Measurements from ENCODE around the gene TATDN3. TPM values are rescaled to one million over a fixed set of nuclear protein-coding genes. Genes with fewer than 3 reads are reported as not detected.
"Not testable (repeated sequence)": the region's sequence is repeated elsewhere in the genome, so short reads cannot be mapped to it uniquely, and the experiment has no call there.

The TATDN3 gene
- total and polyA plus RNA-seq, 12 donors, result 10.2 to 37.9 (median 20.5) TPM

DNA sequence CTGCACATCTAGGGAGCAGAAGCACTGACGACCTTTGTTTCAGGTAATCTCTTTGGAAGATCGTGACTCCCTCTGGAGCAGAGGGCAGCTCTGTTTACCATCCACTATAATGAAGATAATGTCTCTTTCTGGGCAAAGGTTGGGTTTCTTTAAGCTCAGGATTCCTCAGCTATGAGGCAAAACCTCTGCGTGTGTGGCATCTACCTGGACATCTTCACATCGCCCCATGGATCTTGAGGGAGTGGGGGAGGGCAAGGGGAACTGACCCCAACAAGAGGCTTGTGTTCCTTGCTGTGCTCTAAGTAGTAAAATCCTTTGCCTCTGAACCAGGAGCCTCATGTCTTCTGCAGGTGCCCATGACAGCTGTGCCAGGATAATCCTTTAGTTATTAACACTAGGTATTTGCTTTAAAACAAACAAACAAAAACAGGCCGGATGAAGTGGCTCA, 36.2 kb downstream of the TATDN3 start:
- H3K4me1 ChIP-seq (replicated peaks in 1 of 2), result no peaks in the 10 kb centered on the region

DNA sequence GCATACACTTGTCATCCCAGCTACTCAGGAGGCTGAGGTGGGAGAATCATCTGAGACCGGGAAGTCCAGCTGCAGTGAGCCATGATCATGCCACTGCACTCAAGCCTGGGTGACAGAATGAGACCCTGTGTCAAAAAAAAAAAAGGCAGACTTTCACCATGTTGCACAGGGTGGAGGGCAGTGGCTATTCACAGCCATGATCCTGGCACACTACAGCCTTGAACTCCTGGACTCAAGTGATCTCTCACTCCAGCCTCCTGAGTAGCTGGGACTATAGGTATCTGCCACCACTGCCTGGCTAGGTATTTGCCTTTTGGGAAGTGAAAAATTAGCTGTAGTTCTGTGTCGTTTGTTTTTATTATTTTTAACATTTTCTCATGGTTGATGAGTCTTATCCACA, 36.7 kb downstream of the TATDN3 start:
- Histone ChIP-seq H3K27me3 (no peaks in the 10 kb centered on the region), H3K36me3 (replicated peaks in 1 of 2) (no peaks in the 10 kb centered on the region), H3K4me3 (no peak overlapping the region), H3K27ac (no peak overlapping the region), H3K9me3 (replicated peaks in 1 of 3) (peaks cover 0 to 5% (median 0%) of the 10 kb centered on the region in 3 donors), H3K4me1 (replicated peaks in 1 of 2) (no peaks in the 10 kb centered on the region)
- 65 to 80% (median 76%) methylated on average over 2 of the region's 2 CpGs for WGBS, 4 donors
- TF ChIP-seq, protein P1, sequence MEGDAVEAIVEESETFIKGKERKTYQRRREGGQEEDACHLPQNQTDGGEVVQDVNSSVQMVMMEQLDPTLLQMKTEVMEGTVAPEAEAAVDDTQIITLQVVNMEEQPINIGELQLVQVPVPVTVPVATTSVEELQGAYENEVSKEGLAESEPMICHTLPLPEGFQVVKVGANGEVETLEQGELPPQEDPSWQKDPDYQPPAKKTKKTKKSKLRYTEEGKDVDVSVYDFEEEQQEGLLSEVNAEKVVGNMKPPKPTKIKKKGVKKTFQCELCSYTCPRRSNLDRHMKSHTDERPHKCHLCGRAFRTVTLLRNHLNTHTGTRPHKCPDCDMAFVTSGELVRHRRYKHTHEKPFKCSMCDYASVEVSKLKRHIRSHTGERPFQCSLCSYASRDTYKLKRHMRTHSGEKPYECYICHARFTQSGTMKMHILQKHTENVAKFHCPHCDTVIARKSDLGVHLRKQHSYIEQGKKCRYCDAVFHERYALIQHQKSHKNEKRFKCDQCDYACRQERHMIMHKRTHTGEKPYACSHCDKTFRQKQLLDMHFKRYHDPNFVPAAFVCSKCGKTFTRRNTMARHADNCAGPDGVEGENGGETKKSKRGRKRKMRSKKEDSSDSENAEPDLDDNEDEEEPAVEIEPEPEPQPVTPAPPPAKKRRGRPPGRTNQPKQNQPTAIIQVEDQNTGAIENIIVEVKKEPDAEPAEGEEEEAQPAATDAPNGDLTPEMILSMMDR (IDR thresholded peaks at IDR 0.05), result no peak
- no peak for TF ChIP-seq POLR2A (IDR thresholded peaks at IDR 0.05)
- DNase-seq, result no peak
- intact Hi-C loops (cut with DNase I), result loop anchor here in 1 of 2 donors (10.0 kb wide), 1 partner anchor 156 kb away; no protein-coding TSS in a partner anchor

More for the DNA sequence above, 36.2 kb downstream of the TATDN3 start:
- Histone ChIP-seq H3K27me3 (no peaks in the 10 kb centered on the region), H3K4me3 (no peak overlapping the region), H3K36me3 (replicated peaks in 1 of 2) (no peaks in the 10 kb centered on the region), H3K9me3 (replicated peaks in 1 of 3) (peaks cover 0 to 5% (median 0%) of the 10 kb centered on the region in 3 donors), H3K27ac (no peak overlapping the region)
- 76 to 88% (median 85%) methylated on average over 5 of the region's 5 CpGs for WGBS, 4 donors
- TF ChIP-seq POLR2A (IDR thresholded peaks at IDR 0.05), result no peak
- TF ChIP-seq, protein P1 (IDR thresholded peaks at IDR 0.05), result no peak
- intact Hi-C loops (cut with DNase I), result loop anchor here in 1 of 2 donors (10.0 kb wide), 1 partner anchor 157 kb away; no protein-coding TSS in a partner anchor
- DNase-seq, result no peak

DNA sequence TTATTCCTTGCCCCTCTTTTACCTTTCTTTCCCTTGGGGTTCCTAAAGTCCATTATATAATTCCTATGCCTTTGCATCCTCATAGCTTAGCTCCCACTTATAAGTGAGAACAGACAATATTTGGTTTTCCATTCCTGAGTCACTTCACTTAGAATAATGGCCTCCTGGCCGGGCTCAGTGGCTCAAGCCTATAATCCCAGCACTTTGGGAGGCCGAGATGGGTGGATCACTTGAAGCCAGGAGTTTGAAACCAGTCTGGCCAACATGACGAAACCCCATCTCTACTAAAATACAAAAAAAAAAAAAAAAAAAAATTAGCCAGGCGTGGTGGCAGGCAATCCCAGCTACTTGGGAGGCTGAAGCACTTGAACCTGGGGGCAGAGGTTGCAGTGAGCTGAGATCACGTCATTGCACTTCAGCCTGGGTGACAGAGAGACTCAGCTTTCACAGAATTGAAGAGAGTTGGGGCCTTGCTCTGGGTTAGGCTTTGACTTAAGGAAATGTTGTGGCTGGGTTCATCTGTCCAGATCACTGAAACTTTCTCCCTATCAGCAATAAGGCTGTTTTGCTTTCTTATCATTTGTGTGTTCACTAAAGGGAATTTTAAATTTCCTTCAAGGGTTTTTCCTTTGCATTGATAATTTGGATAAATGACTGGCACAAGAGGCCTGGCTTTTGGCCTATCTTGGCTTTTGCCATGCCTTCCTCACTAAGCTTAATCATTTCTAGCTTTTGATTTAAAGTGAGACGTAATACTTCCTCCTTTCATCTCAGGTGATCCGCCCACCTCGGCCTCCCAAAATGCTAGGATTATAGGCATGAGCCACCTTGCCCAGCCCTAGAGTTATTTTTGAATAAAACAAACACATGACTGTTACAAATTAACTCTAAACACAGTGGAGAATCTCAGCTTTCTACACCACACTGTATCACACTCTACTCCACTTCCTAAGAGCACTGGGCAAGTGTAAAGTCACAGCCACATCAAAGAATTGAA, 41.8 kb downstream of the TATDN3 start:
- H3K4me1 ChIP-seq (replicated peaks in 1 of 2); intact Hi-C loops (cut with DNase I); H3K27me3 ChIP-seq: not testable (repeated sequence)

DNA sequence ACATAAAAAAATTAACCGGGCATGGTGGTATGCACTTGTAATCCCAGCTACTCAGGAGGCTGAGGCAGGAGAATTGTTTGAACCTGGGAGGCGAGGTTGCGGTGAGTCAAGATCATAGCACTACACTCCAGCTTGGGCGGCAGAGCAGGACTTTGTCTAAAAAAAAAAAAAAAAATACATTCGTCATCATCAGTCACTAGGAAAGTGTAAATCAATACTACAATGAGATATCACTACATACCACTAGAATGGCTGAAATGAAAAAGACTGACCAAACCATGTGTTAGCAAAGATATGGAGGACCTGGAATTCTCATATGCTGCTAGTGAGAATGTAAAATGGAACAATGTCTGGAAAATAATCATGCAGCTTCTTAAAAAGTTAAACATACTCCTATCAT, 46.5 kb downstream of the TATDN3 start:
- Histone ChIP-seq H3K27me3 (no peaks in the 10 kb centered on the region), H3K27ac (no peak overlapping the region), H3K36me3 (replicated peaks in 1 of 2) (no peaks in the 10 kb centered on the region), H3K4me1 (replicated peaks in 1 of 2) (no peaks in the 10 kb centered on the region), H3K4me3 (no peak overlapping the region), H3K9me3 (replicated peaks in 1 of 3) (no peaks in the 10 kb centered on the region)
- DNase-seq, result no peak
- TF ChIP-seq, protein P1 (IDR thresholded peaks at IDR 0.05), result no peak
- no peak for TF ChIP-seq POLR2A (IDR thresholded peaks at IDR 0.05)
- 91 to 94% (median 92%) methylated on average over 5 of the region's 5 CpGs for WGBS, 4 donors
- intact Hi-C loops (cut with DNase I), result no loop called here

More for the DNA sequence above, 41.8 kb downstream of the TATDN3 start:
- H3K9me3 ChIP-seq (replicated peaks in 1 of 3); H3K4me3 ChIP-seq; DNase-seq; H3K27ac ChIP-seq; H3K36me3 ChIP-seq (replicated peaks in 1 of 2): not testable (repeated sequence)
- WGBS, 4 donors, result 84 to 86% (median 85%) methylated on average over 8 of the region's 8 CpGs

DNA sequence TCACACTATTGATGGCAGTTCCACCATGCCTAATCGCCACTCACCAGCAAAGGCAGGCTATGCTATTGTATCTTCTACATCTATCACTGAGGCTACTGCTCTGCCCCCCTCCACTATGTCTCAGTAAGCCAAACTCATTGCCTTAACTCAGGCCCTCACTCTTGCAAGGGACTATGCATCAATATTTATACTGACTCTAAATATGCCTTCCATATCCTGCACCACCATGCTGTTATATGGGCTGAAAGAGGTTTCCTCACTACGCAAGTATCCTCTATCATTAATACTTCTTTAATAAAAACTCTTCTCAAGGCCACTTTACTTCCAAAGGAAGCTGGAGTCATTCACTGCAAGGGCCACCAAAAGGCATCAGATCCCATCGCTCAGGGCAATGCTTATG, 52.8 kb downstream of the TATDN3 start:
- 64 to 86% (median 82%) methylated on average over 3 of the region's 3 CpGs for WGBS, 4 donors
- intact Hi-C loops (cut with DNase I); H3K9me3 ChIP-seq (replicated peaks in 1 of 3); H3K36me3 ChIP-seq (replicated peaks in 1 of 2); H3K27me3 ChIP-seq; DNase-seq; H3K4me1 ChIP-seq (replicated peaks in 1 of 2); H3K27ac ChIP-seq; H3K4me3 ChIP-seq: not testable (repeated sequence)

Data from adrenal gland (tissue), 12 donors.